NT2/D1 (cell line): ENCODE measurements around the gene PATL1.

Experiments used
- DNase-seq: peaks from one replicate; pipeline ENCODE4 v3.0.0-alpha.2; 2011; ENCODE audit warnings: low read depth, low spot score
- H3K27me3 ChIP-seq: 2 replicates; pipeline ENCODE4 v1.6.0; 2011; ENCODE audit warnings: mild to moderate bottlenecking; ENCODE audit not compliant: insufficient read length, insufficient read depth
- H3K36me3 ChIP-seq: 2 replicates; pipeline ENCODE4 v1.6.1; 2011; ENCODE audit warnings: mild to moderate bottlenecking, low read length, mixed read lengths; ENCODE audit not compliant: insufficient read depth, insufficient read length
- H3K4me1 ChIP-seq: 2 replicates; pipeline ENCODE4 v1.5.1; 2011; ENCODE audit not compliant: insufficient read depth, insufficient read length
- H3K4me3 ChIP-seq: 2 replicates; pipeline ENCODE4 v1.5.1; 2011; ENCODE audit warnings: low read depth; ENCODE audit not compliant: insufficient read length
- H3K9ac ChIP-seq: 2 replicates; pipeline ENCODE4 v1.6.0; 2011; ENCODE audit warnings: low read depth; ENCODE audit not compliant: insufficient read length
- H3K9me3 ChIP-seq: 2 replicates; pipeline ENCODE4 v1.5.1; 2011; ENCODE audit warnings: mild to moderate bottlenecking, low read length; ENCODE audit not compliant: insufficient read depth
- SUZ12 ChIP-seq: IDR thresholded peaks from 2 replicates; pipeline ENCODE4 v1.6.1; 2011; ENCODE audit not compliant: insufficient read length, insufficient read depth; ENCODE audit errors: extremely low read depth
- YY1 ChIP-seq: IDR thresholded peaks from 2 replicates; pipeline ENCODE4 v1.6.1; 2011; ENCODE audit not compliant: insufficient read length, insufficient read depth
- ZNF274 ChIP-seq: IDR thresholded peaks from 2 replicates; pipeline ENCODE4 v1.6.1; 2011; ENCODE audit warnings: mild to moderate bottlenecking, low read depth, low read length

Gene PATL1

GRCh38 chr11:59598961-59599360 lies 69.9 kb downstream of the PATL1 start:
- H3K36me3 ChIP-seq: peaks cover 86% of the 10 kb centered on the region
- no peaks in the 10 kb centered on the region for H3K4me1 ChIP-seq
- TF ChIP-seq YY1: no peak
- no peak for TF ChIP-seq ZNF274
- no peak for TF ChIP-seq SUZ12
- H3K9me3 ChIP-seq: no peaks in the 10 kb centered on the region
- no peak overlapping the region for H3K9ac ChIP-seq
- H3K4me3 ChIP-seq: no peak overlapping the region
- no peak for DNase-seq
- H3K27me3 ChIP-seq: no peaks in the 10 kb centered on the region
